Stomach (tissue), 9 donors: Measurements from ENCODE around the gene VWA2. TPM values are rescaled to one million over a fixed set of nuclear protein-coding genes. Genes with fewer than 3 reads are reported as not detected.

Experiments used
- DNase-seq, 2 donors: peaks; one replicate each; pipeline versions ENCODE4 v3.0.0 to v3.0.0-alpha.2; 2013 to 2019
- H3K27ac ChIP-seq, 5 donors: fragments of 200-600 bp in 4 of 5; sonication (generic) in 4 of 5; one replicate each; pipeline ENCODE4 v1.5.1; 2013 to 2019; ENCODE audit warnings: mild to moderate bottlenecking in 1 of 5, moderate library complexity in 1 of 5
- H3K27me3 ChIP-seq, 3 donors: fragments of 200-600 bp; sonication (generic); one replicate each; pipeline ENCODE4 v1.5.1; 2017 to 2019; ENCODE audit warnings: mixed run types in 1 of 3
- H3K36me3 ChIP-seq, 4 donors: fragments of 200-600 bp; sonication (generic); 1 replicate in 3 of 4; 2 replicates in 1 of 4; pipeline ENCODE4 v1.5.1; 2016 to 2019
- H3K4me1 ChIP-seq, 4 donors: fragments of 200-600 bp; sonication (generic); one replicate each; pipeline ENCODE4 v1.5.1; 2016 to 2019
- H3K4me3 ChIP-seq, 4 donors: fragments of 200-600 bp; sonication (generic) in 3 of 4; one replicate each; pipeline ENCODE4 v1.5.1; 2016 to 2019; ENCODE audit warnings: mild to moderate bottlenecking in 1 of 4
- H3K9me3 ChIP-seq, 4 donors: fragments of 200-600 bp; sonication (generic); one replicate each; pipeline ENCODE4 v1.5.1; 2016 to 2019
- EP300 ChIP-seq: sonication (generic); formaldehyde crosslinking; IDR thresholded peaks from one replicate; pipeline ENCODE4 v1.6.1; 2017; ENCODE audit warnings: antibody characterized with exemption
- POLR2A ChIP-seq, 4 donors: fragments of 450-650 bp; IDR thresholded peaks; one replicate each; pipeline ENCODE4 v1.6.1; 2016; ENCODE audit warnings: antibody characterized with exemption in 4 of 4, control low read depth in 2 of 4, mild to moderate bottlenecking in 1 of 4, moderate library complexity in 1 of 4
- POLR2AphosphoS5 ChIP-seq, 3 donors: sonication (generic); formaldehyde crosslinking; IDR thresholded peaks; one replicate each; pipeline ENCODE4 v1.6.1; 2016; ENCODE audit warnings: antibody characterized with exemption in 3 of 3
- WGBS, 5 donors: extraction: QIAGEN DNeasy Blood & Tissue Kit in 3 of 5; methylation state at CpG; one replicate each; pipeline versions ENCODE4 v1.1.5 to v1.1.7; 2013 to 2018; 5-methylcytosine and 5-hydroxymethylcytosine counted together
- intact Hi-C: fragments of 100-400 bp; cut with DNase I; formaldehyde crosslinking; loops from one replicate; pipeline ENCODE4 v1.15.1; 2023; ENCODE audit warnings: low total_unique reads
- polyA plus RNA-seq, 3 donors: library from polyadenylated mRNA; stranded (reverse); fragments of 200-250 nt; gene quantifications; one replicate each; pipeline ENCODE4 v1.2.3, GENCODE V29; 2013
- total RNA-seq, 5 donors: library from RNA; depleted of rRNA; stranded (reverse); fragments of >200 nt; gene quantifications; one replicate each; pipeline versions ENCODE4 v1.1.0 to v1.2.3, GENCODE V29; 2014 to 2016
- TF ChIP-seq, protein P1 (sequence below), 7 experiments: fragments of 450-650 bp in 4 of 7; fragments of 200-600 bp in 3 of 7; sonication (generic) in 3 of 7; IDR thresholded peaks; one replicate each; pipeline ENCODE4 v1.5.1; 2016 to 2019; ENCODE audit warnings: antibody characterized with exemption in 7 of 7, control low read depth in 2 of 7, mild to moderate bottlenecking in 1 of 7
- donor health status: healthy with polysubstance abuse.
- donor health status: Bipolar disorder and iron deficiency.
- donor health status: healthy.

The VWA2 gene
- total and polyA plus RNA-seq, 8 donors, result 0.46 to 20.7 (median 5.8) TPM

DNA sequence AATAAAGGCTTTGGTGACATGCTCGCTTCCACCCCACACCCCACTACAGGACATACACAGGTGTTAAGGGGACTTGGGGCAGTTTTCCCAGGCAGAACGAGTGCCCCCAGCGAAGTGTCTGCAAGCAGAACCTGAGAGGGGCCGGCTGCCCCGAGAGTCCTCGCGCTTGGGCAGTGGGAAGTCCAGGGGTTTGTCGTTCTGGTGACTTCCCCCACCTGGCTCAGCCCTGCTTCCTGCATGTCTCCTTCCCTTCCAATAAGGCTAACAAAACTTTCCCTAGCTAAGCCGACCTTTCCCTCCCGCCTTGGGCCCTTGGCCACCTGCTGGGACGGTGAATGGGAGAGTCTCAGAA lies 916 bp downstream of the VWA2 start:
- 16 to 54% (median 39%) methylated on average over 8 to 11 of the region's 11 CpGs for WGBS, 5 donors
- no peak for TF ChIP-seq POLR2AphosphoS5 (IDR thresholded peaks at IDR 0.05)
- TF ChIP-seq EP300, result no peak
- TF ChIP-seq, protein P1, sequence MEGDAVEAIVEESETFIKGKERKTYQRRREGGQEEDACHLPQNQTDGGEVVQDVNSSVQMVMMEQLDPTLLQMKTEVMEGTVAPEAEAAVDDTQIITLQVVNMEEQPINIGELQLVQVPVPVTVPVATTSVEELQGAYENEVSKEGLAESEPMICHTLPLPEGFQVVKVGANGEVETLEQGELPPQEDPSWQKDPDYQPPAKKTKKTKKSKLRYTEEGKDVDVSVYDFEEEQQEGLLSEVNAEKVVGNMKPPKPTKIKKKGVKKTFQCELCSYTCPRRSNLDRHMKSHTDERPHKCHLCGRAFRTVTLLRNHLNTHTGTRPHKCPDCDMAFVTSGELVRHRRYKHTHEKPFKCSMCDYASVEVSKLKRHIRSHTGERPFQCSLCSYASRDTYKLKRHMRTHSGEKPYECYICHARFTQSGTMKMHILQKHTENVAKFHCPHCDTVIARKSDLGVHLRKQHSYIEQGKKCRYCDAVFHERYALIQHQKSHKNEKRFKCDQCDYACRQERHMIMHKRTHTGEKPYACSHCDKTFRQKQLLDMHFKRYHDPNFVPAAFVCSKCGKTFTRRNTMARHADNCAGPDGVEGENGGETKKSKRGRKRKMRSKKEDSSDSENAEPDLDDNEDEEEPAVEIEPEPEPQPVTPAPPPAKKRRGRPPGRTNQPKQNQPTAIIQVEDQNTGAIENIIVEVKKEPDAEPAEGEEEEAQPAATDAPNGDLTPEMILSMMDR (IDR thresholded peaks at IDR 0.05), result no peak
- no peak for TF ChIP-seq POLR2A (IDR thresholded peaks at IDR 0.05)
- Histone ChIP-seq H3K4me3 (peak overlapping the region; percentile 50 to 60 (median 52)), H3K27ac (peak overlapping the region; percentile 75 to 85 (median 83)), H3K4me1 (peaks cover 26 to 49% (median 38%) of the 10 kb centered on the region in 4 donors), H3K27me3 (peaks cover 5 to 85% (median 14%) of the 10 kb centered on the region in 3 donors), H3K36me3 (no peaks in the 10 kb centered on the region), H3K9me3 (no peaks in the 10 kb centered on the region)
- intact Hi-C loops, result no loop called here
- no peak for DNase-seq

DNA sequence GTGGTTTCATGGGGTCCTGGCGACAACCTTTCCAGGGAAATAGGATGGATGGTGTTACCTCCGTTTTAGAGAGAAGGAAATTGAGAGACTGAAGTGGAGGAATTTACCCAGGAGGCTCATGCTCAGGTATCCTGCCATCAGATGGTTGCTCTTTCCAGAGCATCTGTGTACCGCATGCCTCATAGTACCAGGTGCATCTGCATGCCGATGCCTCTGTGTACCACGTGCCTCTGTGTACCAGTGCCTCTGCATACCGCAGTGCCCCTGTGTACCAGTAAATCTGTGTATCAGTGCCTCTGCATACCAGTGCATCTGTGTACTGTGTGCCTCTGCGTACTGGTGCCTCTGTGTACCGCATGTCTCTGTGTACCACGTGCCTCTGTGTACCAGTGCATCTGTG lies 3.2 kb downstream of the VWA2 start:
- no peaks in the 10 kb centered on the region for H3K9me3 ChIP-seq
- peaks cover 27 to 63% (median 52%) of the 10 kb centered on the region in 4 donors for H3K4me1 ChIP-seq
- DNase-seq, result no peak
- TF ChIP-seq, protein P1 (IDR thresholded peaks at IDR 0.05), result no peak
- TF ChIP-seq EP300, result no peak
- TF ChIP-seq POLR2AphosphoS5 (IDR thresholded peaks at IDR 0.05), result no peak
- no peak for TF ChIP-seq POLR2A (IDR thresholded peaks at IDR 0.05)
- peaks cover 5 to 67% (median 14%) of the 10 kb centered on the region in 3 donors for H3K27me3 ChIP-seq
- H3K27ac ChIP-seq, result no peak overlapping the region
- no peak overlapping the region for H3K4me3 ChIP-seq
- intact Hi-C loops, result no loop called here
- WGBS, 5 donors, result 84 to 88% (median 85%) methylated on average over 9 of the region's 9 CpGs
- no peaks in the 10 kb centered on the region for H3K36me3 ChIP-seq

DNA sequence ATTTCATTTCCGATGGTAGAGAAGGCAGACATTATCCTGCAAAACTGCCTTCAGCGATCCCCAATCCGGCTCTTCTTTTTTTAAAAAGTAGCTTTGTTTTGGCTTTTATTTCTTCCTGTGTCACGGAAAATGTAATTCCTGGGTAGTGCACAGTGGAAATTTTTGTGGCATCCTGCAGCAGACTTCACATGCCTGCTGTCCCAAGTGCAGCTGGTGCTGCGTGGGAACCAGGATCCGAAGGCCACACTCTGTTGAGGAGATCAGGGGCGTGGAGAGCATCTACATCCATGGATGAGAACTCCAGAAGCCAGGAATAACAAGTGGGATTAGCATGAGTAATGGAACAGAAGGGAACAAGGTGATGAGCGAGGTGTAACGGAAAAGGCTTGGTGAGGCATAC lies 4.6 kb downstream of the VWA2 start:
- H3K4me1 ChIP-seq, result peaks cover 27 to 67% (median 50%) of the 10 kb centered on the region in 4 donors
- H3K27ac ChIP-seq, result peak overlapping the region; percentile 23 to 86 (median 62)
- 51 to 69% (median 58%) methylated on average over 9 of the region's 9 CpGs for WGBS, 5 donors
- TF ChIP-seq, protein P1 (IDR thresholded peaks at IDR 0.05), result no peak
- no peak for TF ChIP-seq POLR2AphosphoS5 (IDR thresholded peaks at IDR 0.05)
- TF ChIP-seq POLR2A (IDR thresholded peaks at IDR 0.05), result no peak
- TF ChIP-seq EP300, result no peak
- intact Hi-C loops, result no loop called here
- H3K27me3 ChIP-seq, result peaks cover 5 to 54% (median 14%) of the 10 kb centered on the region in 3 donors
- H3K4me3 ChIP-seq, result no peak overlapping the region
- no peak for DNase-seq
- no peaks in the 10 kb centered on the region for H3K36me3 ChIP-seq
- no peaks in the 10 kb centered on the region for H3K9me3 ChIP-seq

DNA sequence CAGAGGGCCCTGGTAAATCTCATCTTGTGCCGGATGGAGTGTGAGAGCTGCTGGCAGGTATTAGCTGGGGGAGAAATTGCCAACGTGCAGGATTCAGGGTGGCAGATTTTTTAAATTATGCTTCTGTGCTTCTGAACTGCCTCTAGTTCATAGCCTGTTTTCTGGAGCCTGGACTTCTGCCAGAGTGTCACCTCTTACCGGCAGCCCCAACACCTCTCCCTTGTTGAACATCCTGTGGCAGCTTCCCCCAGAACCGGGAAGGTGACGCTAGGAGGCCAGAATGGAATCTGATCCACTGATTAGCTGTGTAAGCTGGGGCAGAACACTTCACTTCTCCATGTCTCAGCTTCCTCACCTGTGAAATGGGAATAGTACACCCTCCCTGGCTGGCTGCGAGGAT lies 5.1 kb downstream of the VWA2 start:
- H3K4me1 ChIP-seq, result peaks cover 23 to 62% (median 46%) of the 10 kb centered on the region in 4 donors
- 21 to 42% (median 30%) methylated on average over 6 of the region's 6 CpGs for WGBS, 5 donors
- peak; percentile 16 to 51 for DNase-seq
- H3K9me3 ChIP-seq, result no peaks in the 10 kb centered on the region
- intact Hi-C loops, result no loop called here
- TF ChIP-seq EP300, result no peak
- no peak for TF ChIP-seq POLR2AphosphoS5 (IDR thresholded peaks at IDR 0.05)
- no peak for TF ChIP-seq POLR2A (IDR thresholded peaks at IDR 0.05)
- TF ChIP-seq, protein P1 (IDR thresholded peaks at IDR 0.05), result no peak
- H3K27ac ChIP-seq, result peak overlapping the region; percentile 23 to 86 (median 62)
- H3K36me3 ChIP-seq, result no peaks in the 10 kb centered on the region
- H3K4me3 ChIP-seq, result no peak overlapping the region
- H3K27me3 ChIP-seq, result peaks cover 5 to 49% (median 12%) of the 10 kb centered on the region in 3 donors
